Stimulated activated CD8-positive, alpha-beta memory T cell treated with anti-CD3 and anti-CD28 coated beads, Interleukin-15, amount 100 ng/mL, for 24 hours (primary cell): Measurements from ENCODE around the gene COG7.
"Not testable (repeated sequence)": the region's sequence is repeated elsewhere in the genome, so short reads cannot be mapped to it uniquely, and the experiment has no call there.

Experiments used
- DNase-seq: peaks from one replicate; pipeline ENCODE4 v3.0.0-alpha.2; 2020; ENCODE audit warnings: low read depth

Gene COG7

GRCh38 chr16:23409522-23409921, 43.5 kb downstream of the COG7 start:
- no peak for DNase-seq

GRCh38 chr16:23408823-23409298, 44.1 kb downstream of the COG7 start:
- DNase-seq = no peak

DNA sequence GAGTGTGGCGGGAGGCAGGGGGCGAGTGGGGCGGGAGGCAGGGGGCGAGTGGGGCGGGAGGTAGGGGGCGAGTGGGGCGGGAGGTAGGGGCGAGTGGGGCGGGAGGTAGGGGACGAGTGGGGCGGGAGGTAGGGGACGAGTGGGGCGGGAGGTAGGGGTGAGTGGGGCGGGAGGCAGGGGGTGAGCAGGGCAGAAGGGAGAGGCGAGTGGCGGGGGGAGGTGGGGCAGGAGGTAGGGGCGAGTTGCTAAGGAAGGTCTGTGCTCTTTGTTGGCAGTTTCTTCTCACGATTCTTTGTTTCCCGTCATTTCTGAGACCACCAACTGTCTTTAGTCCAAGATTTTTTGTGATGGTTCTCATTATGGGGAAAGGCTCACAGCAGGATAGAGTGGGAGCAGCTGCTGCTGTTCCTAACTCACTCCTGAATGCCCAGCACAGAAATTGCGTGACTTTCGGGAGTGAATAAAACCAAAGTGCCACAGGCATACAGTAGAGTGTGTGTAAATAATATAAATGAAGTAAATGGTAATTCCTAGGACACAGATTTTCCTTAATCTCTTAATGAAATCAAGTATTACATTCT, 44.7 kb downstream of the COG7 start:
- DNase-seq = no peak

DNA sequence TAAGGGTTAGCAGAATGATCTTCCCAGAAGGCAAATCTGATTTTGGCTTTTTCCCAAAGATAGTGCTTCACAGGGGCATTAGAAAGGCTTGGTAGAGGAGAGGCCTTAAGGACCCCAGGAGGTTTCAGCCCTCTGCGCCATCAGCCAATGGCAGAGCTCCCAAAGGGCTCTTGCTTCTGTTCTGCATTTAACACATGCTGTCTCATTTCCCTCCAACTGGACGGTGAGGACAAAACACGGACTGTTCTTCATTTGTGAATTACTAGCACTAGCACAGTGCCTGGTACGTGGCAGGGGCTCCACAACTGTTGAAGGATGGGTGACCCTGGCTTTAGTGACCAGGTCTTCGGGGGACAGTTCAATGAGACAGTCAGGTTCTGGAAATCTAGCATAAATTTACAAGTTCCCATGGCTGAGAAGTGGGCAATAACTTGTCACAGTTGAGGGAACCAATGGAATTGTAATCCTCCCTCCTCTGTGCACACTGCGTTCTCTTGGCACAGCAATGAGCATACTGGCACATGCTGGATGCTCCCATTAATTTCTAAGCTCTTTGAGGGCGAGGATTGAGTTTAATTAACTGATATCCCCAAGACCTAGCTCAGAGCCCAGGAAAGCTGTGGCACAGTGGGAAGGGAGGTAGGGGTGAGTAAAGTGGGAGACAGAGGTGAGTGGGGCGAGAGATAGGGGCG, 45.4 kb downstream of the COG7 start:
- DNase-seq = no peak

DNA sequence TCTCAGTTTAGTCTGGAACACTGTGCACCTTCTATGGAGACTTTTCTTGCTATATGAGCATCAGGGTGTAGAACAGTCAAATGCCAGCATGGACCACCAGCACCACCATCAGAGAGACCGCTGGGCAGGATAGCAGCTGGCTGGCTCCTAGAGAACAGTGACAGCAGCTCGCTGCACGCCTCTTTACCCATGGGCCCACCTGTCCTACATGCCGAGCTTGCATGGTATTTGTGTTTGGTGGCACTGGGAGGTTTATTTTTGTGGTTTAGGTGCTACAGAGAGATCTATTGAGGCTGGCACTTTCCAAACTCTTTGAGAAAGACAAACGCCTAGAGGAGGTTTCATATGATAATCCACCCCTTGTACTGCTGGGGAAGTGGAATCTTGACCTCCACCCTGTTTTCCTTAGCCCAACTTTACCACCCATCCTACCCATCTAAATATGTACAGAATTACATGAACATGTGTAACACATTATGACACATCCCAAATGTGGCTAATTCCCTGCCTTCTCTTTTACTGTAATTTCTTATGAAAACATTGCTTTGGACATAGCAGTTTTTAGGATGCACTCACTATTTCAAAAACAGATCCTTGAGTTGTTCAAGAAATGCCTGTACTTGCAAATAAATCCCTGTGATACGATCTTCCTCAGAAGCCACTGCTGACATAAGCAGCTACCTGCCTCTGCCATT, 46.3 kb downstream of the COG7 start:
- DNase-seq = no peak

GRCh38 chr16:23406024-23406423, 47.0 kb downstream of the COG7 start:
- no peak for DNase-seq

DNA sequence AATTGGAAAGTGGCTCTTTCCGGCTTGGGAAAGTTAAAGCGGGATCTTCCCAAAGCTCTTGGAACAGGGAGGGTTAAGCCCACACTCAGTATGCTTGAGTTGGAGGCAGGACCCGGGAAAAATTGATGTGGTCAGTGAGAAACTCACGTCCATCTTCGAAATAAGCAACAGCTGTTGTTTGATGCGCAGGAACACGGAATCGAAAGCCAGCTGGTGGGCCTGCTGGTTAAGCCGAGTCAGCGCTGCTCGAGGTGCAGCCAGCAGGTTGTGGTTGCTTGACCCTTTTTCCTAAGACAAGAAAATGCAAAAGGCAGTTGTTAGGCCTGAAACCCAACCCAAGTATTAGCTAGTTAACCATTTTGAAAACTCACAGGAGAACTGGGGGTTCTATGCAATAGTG, 49.4 kb downstream of the COG7 start:
- DNase-seq = no peak

DNA sequence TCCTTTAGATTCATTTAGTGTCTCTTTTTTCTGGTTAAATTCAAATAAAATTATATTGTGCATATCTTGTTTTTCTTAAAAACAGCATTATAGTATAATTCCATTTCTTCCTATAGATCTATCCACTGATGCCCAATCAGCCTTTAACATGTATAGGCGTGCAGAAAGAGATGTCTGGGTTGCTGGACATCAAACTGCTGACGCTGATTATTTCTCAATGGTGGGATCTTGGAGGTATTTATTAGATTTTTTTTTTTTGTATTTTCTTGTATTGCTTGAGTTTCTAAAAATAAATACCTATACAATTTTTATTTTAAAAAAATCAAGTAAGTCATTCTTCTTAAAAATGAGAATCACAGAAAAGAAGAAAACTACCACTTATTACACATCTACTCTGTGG, 50.9 kb downstream of the COG7 start:
- no peak for DNase-seq

- no peak for DNase-seq
These were observed 51.9 kb downstream of the COG7 start for GRCh38 chr16:23401139-23401538.

DNA sequence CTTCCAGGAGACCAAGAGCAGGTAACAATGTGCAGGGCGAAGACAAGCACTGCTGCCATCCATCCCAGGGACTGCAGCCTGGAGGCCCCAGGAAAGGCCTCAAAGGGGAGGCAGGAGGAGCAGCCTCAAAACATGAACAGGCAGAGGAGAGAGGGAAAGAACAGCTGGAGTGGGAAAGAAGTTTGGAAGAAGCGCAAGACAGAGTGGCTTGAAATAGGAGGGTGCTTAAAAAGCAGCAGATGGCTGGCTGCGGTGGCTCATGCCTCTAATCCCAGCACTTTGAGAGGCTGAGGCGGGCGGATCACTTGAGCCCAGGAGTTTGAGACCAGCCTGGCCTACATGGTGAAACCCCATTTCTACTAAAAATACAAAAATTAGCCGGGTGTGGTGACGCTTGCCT, 52.5 kb downstream of the COG7 start:
- not testable (repeated sequence) for DNase-seq

- DNase-seq = no peak
These were observed 53.8 kb downstream of the COG7 start for GRCh38 chr16:23398987-23399805.

DNA sequence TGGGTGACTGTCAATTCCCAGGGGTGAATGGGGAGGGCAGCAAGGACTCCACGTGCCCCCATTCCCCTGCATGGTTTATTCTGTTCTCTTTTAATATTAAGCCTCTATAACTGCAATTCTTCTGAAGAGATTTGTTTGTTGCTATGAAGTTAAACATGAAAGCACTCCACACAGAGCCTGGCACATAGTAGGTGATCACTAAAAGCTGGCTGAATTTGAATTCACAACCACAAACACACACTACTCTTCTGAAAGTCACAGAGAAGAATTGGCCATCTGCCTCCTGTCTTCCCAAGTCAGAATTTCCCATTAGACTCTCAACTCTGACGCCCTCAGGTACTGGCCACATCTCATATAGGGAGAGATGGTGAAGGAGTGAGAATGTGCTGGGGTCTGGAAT, 55.5 kb downstream of the COG7 start:
- DNase-seq = no peak

DNA sequence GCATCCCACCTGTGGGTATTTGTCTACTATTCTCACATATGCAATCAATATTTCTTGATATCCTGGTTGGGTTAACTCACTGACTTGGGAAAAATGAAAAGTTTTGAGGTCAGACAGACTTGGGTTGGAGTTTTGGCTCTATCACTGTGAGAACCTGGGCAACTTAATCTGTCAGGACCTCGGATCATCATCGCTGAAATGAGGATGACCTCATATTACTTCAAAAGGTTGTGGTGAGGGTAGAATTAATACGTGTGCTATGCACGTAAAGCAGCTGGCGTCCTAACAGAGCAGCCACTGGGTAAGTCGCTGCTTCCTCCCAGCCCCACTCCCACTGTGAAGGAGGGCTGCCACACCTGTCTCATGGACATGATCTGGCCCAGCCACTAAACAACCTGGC, 57.3 kb downstream of the COG7 start:
- DNase-seq = no peak

- DNase-seq = no peak
These were observed 58.7 kb downstream of the COG7 start for GRCh38 chr16:23394141-23394831.

- DNase-seq = no peak
These were observed 60.8 kb downstream of the COG7 start for GRCh38 chr16:23392223-23392600.

DNA sequence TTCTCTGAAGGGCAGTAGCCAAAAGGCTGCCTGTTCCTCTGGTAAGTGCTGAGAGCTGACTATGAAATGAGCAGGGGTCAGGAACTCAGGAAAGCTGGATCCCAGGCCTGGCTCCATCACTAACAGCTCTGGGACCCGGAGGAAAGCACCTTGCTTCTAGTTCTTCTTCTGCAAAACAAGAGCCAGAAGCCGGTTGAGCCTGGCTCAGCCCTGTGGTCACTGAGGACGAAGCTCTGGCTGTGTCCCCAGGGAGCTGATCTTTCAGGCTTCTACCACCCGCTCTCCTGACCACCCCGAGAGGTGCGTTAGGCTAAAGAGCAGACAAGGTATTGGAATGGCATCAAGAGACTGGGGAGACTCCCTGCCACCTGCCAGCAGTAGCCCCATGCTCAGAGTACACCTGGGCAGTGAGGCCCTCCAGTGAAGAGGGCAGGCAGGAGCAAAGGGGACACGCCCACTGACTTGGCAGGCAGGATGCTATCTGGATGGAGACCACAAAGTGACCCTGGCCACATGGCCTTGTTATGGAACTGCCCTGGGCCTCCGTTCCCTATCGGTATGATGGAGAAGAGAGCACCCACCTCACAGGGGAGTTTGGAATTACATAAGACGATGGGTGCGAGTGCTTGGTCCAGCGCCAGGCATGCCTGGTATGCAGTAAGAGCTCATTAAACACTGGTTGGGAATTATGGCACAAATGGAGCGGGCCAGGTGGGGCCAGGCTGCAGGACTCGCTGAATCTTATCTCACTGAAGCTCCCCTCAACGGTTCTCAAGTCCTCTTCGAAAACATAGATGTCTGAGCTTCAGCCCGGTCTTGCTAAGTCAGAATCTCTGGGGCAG, 61.4 kb downstream of the COG7 start:
- no peak for DNase-seq

DNA sequence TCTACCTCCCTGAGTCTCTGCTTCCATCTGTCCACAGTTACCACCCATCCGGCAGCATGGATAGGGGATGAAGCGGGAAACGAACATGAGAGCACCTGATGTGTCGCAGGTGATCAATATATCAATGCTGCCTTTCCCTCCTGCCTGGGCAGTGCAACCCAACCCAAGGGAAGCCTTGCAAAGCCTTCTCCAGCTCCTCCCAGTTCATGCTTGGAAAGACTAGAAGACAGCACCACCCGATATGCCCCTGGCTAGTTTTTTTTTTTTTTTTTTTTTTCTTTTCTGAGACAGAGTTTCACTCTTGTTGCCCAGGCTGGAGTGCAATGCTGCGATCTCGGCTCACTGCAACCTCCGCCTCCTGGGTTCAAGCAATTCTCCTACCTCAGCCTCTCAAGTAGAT, 63.1 kb downstream of the COG7 start:
- not testable (repeated sequence) for DNase-seq

GRCh38 chr16:23389201-23389600, 63.8 kb downstream of the COG7 start:
- DNase-seq = no peak

GRCh38 chr16:23388786-23389185, 64.2 kb downstream of the COG7 start:
- DNase-seq = no peak

GRCh38 chr16:23387666-23388065, 65.3 kb downstream of the COG7 start:
- DNase-seq = no peak

DNA sequence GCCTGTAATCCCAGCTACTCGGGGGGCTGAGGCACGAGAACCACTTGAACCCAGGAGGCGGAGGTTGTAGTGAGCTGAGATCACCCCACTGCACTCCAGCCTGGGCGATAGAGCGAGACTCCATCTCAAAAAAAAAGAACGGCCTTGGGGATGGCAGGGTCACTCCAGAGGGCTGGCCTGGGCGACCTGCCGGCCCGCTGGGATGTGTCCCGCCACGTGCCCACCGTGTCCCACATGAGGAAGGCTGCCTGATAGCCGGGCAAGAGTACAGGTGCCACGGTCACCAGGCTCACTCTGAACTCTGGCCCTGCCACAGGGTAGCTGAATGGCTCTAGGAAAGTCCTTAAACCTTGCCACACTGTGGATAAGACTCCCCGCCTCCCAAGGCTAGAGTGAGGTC, 67.5 kb downstream of the COG7 start:
- no peak for DNase-seq
